Cerebellar cortex (tissue), 1 donor: ENCODE results near the gene M1AP.

Source experiments
- DNase-seq: peaks from one replicate; pipeline ENCODE4 v3.0.0-alpha.2; 2015; ENCODE audit warnings: low spot score

Gene M1AP, protein sequence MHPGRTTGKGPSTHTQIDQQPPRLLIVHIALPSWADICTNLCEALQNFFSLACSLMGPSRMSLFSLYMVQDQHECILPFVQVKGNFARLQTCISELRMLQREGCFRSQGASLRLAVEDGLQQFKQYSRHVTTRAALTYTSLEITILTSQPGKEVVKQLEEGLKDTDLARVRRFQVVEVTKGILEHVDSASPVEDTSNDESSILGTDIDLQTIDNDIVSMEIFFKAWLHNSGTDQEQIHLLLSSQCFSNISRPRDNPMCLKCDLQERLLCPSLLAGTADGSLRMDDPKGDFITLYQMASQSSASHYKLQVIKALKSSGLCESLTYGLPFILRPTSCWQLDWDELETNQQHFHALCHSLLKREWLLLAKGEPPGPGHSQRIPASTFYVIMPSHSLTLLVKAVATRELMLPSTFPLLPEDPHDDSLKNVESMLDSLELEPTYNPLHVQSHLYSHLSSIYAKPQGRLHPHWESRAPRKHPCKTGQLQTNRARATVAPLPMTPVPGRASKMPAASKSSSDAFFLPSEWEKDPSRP

GRCh38 chr2:74648009-74648443 is at the start of gene M1AP:
TSS of gene M1AP (minus strand) at chr2:74648330. CDS start at chr2:74640275, 8,055 bp downstream.
- DNase-seq: no peak

GRCh38 chr2:74696829-74697228 is 48.7 kb upstream of the M1AP start:
- no peak for DNase-seq

- no peak for DNase-seq
Measured at GRCh38 chr2:74695663-74696062, 47.5 kb upstream of the M1AP start.

GRCh38 chr2:74694281-74694680 is 46.2 kb upstream of the M1AP start:
- DNase-seq: no peak

- no peak for DNase-seq
Measured at GRCh38 chr2:74693668-74694067, 45.5 kb upstream of the M1AP start.

DNA sequence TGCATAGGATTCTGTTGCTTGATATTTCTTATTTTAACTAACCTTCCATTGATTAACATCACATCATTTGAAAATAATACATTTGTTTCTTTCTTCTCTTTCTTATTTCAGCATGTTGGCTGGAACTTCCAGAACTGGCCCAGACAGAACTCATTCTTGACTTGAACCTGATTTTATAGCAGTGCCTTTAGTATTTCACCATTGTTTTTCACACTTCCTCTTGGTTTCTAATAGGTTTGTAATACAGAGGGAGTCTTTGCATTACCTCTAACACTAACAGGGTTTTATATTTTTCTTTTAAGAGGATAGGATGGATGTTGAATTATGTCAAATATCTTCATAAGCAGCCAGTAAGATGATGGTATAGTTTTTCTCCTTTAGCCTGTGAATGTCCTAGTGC is 45.1 kb upstream of the M1AP start:
- DNase-seq: no peak

GRCh38 chr2:74691929-74692328 is 43.8 kb upstream of the M1AP start:
- no peak for DNase-seq

DNA sequence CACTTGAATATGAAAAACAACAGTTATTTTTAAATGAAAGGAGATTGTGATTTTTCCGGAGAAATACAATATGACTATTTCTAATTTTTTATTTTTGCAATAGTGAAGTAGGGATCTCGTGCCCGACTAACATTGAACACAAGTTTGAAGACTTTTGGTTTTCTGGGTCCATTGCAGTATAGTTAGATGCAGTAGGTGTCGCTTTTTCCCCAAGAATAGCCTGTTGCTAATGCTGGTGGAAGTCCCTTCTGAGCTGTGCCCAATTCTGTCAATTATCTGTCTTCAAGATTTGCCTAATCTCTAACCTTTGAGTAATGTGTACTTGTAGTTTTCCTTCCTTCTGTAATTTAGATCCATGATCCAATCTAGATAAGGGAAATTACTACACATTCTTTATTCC is 42.4 kb upstream of the M1AP start:
- DNase-seq: peak; percentile 51

- no peak for DNase-seq
Measured at GRCh38 chr2:74689671-74690070, 41.5 kb upstream of the M1AP start.

DNA sequence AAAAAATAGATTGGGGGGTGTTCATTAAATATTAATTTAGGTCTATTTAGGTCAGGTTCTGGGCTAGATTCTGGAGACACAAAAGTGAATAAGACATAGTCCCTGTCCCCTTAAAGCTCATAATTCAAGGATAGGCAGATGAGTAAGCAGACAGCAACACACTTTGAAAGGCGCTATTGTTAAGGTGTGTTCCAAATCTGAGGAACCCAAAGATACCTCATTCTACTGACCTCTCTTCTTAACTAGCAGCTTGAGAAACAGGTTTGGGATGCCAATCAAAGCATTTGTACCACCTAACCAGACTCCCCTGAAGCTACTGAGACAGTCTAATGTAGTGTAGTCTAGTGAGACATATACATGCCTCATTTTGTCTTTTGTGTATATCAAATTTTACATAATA is 40.8 kb upstream of the M1AP start:
- no peak for DNase-seq

- no peak for DNase-seq
Measured at GRCh38 chr2:74685408-74685807, 37.3 kb upstream of the M1AP start.

GRCh38 chr2:74682501-74682900 is 34.4 kb upstream of the M1AP start:
- no peak for DNase-seq

DNA sequence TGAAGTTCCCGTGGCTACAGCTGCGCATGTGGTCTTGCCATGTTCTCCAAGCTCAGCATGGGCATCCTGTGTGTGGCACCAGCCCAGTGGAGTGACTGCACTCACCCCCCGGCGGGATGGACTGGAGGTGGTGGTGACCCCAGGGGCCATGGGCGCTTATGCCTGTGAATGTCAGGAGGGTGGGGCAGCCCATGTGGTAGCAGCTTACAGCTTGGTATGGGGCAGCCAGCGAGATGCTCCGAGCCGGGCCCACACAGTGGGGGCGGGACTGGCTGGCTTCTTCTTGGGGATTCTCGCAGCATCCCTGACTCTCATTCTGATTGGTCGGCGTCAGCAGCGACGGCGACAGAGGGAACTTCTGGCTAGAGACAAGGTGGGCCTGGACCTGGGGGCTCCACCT is 31.5 kb upstream of the M1AP start:
- no peak for DNase-seq

- no peak for DNase-seq
Measured at GRCh38 chr2:74676331-74676730, 28.2 kb upstream of the M1AP start.

- DNase-seq: no peak
Measured at GRCh38 chr2:74675090-74675489, 27.0 kb upstream of the M1AP start.

- no peak for DNase-seq
Measured at GRCh38 chr2:74673826-74674528, 25.8 kb upstream of the M1AP start.

GRCh38 chr2:74671479-74671878 is 23.3 kb upstream of the M1AP start:
- no peak for DNase-seq

GRCh38 chr2:74670263-74670662 is 22.1 kb upstream of the M1AP start:
- DNase-seq: no peak

DNA sequence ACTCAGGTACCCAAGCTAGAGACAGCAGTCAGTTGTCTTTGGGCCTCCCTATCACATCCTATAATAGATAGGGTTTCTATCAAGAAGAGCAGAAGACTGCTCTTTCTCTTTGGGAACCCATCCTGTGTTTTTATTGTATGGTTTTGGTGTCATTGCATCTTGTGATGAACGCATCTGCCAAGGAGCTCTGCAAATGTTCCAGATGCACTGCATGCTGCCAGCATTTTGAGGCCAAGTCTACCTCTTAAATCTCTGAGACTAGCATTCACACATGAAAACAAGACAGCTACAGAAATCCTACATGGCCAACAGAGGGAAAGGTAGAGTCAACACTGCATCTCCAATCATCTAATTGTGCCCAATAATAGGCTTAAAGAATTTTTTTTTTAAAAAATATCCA is 20.0 kb upstream of the M1AP start:
- no peak for DNase-seq

GRCh38 chr2:74659462-74659861 is 11.3 kb upstream of the M1AP start:
- no peak for DNase-seq

- DNase-seq: peak; percentile 6
Measured at GRCh38 chr2:74658516-74658915, 10.4 kb upstream of the M1AP start.

GRCh38 chr2:74655579-74655978 is 7.4 kb upstream of the M1AP start:
- no peak for DNase-seq
